GM19023 (cell line): Measurements from ENCODE around the gene DDX23.

ENCODE experiments used
- ATAC-seq: cut with Tn5 transposase; IDR thresholded peaks from one replicate; pipeline ENCODE4 v1.9.1; 2021; ENCODE audit warnings: mild to moderate bottlenecking, moderate library complexity; ENCODE audit not compliant: unreplicated experiment

The DDX23 gene

DNA sequence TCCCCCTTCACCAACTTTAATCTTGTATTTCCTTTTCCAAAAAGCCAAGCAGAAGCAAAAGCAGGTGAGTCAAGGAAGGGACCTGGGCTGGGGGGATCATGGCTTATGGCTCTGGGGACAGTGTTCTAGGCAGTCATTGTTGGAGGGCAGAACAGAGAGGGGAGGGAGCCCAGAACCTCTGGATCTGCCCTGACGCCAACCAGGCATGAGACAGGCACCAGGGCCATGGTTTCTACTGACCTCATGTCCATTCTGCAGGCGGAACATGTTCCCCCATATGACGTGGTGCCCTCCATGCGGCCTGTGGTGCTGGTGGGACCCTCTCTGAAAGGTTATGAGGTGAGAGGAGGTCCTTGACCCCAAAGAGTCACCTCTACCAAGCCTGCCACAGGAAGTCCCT is 27.1 kb downstream of the DDX23 start:
- ATAC-seq: no peak

DNA sequence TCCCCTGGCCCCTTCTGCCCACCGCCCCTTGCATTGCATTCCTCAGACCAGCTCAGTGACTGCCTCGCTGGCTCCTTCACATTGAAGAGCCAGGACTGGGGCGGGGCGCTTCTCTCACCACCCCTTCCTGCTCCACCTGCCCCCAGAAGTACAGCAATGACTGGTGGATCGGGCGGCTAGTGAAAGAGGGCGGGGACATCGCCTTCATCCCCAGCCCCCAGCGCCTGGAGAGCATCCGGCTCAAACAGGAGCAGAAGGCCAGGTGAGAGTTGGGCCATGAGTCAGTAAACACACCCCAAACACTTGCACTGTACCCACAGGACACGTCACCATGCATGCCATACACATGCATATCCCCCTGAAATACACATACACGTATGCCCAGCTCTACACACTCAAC is 27.9 kb downstream of the DDX23 start:
- no peak for ATAC-seq

DNA sequence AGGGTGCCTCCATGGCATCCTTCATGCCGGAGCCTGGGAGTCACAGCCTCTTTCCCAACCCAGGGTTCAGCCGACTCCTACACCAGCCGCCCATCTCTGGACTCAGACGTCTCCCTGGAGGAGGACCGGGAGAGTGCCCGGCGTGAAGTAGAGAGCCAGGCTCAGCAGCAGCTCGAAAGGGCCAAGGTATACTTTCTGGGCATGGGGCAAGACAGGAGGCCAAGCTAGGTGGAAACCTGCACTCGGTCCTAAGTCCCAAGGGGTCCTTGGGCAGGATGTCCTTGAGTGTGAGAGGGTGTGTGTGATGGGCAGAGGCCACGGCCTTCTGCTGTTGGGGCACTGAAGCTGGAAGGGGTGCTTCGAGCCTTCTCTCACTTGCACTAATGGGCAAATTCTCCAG is 28.7 kb downstream of the DDX23 start:
- ATAC-seq: no peak

DNA sequence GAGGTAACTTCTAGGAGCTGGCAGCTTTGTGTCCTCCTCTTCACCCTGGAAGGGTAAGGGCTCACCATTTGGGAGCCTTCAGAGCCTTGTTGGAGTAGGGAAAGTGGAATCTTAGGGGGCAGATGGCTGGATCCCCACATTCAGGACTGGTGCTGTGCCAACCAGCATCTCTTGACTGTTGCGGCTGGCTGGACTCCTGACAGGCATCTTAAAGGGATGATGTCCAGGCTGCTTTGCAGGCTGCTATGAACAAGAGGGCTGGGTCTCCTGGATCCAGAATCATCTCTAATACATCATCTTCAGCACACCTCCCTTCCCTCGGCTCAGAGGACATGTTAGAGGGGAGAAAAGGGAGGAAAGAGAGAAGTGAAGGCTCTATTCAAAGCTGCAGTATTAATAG is 29.3 kb downstream of the DDX23 start:
- no peak for ATAC-seq

DNA sequence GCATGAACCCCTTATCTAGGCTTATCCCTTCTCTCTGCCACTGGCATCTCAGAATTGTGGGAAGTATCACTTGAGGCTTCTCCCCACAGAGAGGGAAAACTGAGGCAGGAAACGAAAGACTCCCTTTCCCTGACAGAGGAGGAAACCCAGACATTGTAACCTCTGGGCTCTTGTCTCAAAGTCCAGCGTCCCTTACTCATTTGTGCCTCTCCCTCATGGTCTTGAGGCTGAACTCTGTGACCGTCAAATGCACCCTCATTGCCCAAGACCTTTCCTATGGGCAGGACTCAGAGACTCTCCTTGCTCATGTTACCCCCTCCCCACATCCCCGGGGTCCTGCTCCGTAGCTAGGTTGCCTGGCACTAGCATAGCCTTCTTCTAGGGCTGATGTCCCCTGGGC is 29.8 kb downstream of the DDX23 start:
- ATAC-seq: no peak

DNA sequence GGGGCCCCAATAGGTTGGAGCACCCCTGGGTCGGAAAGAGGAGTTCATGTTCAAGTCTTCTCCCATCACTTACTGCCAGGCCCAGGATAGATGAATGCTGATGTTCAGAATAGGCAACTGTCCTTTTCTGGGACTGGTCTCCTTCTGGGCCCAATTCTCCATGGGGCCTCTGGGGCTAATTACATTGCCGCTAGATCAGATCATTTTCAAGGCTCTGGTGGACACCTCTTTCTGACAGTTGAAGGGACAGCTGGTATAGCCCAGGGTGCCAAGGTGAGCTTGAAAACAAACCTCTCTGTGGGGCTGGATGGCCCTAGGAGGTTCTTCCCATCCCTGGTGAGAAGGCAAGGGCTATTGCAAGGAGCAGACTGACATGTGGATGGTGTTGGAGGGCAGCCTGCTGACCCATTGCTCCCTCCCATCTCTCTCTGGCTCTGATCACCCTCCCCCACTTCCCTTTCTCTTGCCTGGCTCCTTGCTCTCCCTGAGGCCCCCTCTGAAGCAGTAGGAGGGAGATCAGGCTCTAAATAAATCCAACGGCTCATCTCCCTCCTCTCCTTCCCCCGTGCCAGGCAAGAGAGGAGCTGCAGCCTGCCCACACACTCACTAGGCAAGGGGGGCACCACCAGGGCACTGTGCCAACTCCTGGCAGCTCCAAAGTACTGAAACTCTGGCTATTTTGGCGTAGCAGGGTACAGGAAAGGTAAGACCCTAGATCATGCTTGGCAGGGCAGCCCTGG is 31.8 kb downstream of the DDX23 start:
- no peak for ATAC-seq

DNA sequence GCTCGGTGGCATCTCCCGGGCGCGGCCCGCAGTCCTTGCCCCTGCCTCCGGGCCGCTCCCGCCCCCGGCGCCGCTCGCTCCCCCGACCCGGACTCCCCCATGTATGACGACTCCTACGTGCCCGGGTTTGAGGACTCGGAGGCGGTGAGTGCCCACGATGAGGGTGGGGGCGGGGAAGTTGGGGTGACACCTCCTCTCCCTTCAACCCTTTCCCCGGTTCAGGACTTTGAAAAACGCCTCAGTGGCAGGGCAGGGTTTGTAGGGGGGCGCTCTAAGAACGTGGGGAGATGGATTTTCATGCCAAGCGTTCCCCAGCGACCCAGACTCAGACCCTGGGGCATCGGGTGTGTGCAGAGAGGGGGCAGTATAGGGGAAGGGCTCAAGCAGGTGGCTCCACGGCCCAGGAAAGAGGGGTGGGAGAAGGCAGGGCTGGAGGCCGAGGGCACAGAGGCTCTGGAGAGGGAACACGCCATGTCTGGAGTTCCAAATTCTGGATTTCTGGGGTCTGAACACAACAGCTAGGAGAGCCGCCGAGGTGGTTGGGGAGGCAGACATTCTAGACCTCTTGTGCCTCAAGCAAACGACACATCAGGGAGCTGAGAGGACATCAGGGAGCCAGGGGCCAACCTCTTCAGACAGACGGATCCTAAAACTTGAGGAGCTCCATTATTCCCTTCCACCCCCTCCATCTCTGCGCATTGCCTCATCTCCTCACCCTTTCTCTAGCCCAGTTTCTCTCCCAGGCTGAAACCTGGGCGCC is 33.0 kb downstream of the DDX23 start:
- ATAC-seq: no peak

DNA sequence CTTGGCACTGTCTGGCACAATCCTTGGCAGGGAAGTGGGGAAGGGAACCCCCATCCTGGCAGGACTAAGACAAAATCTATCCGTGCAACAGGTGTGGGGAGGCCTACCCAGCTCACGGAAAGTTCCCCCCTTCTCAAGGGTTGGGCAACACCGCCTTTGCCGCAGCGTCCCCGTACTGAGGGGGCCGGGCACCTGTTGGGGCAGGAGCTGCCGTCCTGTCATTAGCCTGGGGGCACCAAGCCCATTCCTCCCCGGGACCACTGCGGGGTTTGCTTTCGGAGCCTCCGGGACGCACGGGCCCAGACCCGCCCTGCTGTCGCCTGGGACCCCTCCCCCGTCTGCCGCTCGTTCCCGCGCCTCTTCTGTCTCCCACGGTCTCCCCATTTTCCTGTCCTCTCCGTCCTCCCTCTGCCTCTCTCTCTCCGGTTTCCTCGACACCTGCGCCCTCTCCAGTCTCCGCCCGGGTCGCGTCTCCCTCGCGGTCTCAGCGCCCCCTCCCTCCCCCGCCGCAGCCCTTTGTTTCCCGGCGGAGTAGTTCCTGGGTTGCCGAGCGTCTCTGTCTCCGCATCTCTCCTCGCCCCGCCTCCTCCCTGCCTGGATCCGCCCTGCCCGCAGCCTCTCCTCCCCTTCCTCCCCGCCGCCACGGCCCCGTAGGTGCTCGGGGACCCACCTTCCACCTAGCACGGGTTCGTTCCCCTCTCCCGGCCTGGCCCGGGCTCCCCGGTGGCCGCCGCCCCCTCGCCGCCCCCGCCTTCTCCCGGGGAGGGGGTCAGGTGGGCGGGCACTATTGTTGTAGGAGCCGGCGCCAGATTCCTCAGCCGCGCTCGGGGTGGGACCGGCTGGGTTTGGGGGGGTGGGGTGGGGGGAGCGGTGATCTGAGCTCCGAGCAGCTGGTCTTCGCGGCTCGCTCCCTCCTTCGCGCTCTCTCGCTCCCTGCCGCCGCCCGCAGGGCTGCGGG is 33.8 kb downstream of the DDX23 start, which contains the start of gene CACNB3:
CACNB3 (plus strand) TSS at position 624 of the 958 bp plus-strand sequence. CDS start 434 bp downstream, outside the sequence.
- ATAC-seq: peak; percentile 34

DNA sequence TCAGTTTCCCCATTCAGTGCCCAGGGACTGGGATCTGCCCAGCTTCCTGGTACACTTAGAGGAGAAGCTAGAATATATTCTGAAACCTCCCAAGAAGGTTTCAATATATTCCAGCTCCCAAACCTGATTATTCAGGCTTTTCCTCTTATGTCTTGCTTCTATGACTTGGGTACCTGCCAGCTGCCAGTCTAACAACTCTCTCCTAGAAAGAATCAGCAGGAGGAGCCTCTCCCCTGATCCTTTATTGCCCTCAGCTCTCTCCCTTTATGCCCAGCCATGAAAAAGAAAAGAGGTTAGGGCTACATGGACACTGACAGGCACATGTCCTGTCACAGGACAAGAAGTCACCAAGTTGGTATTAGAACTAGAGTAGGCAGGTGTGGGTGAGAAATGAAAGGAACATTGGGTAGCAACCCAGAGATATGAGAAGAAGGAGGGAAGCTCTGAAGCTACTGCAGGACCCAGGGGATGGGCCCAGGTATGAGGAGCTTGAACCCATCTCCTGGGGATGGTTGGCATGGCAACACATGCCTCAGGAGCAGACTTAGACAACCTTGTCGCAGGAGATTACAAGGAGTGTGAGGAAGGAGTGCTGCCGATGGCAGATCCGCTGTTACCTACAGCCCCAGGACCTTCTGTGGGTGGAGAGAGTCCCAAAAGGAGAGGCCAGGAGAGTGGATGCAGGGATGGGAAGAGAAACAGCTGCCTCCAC is 35.7 kb downstream of the DDX23 start:
- ATAC-seq: no peak

DNA sequence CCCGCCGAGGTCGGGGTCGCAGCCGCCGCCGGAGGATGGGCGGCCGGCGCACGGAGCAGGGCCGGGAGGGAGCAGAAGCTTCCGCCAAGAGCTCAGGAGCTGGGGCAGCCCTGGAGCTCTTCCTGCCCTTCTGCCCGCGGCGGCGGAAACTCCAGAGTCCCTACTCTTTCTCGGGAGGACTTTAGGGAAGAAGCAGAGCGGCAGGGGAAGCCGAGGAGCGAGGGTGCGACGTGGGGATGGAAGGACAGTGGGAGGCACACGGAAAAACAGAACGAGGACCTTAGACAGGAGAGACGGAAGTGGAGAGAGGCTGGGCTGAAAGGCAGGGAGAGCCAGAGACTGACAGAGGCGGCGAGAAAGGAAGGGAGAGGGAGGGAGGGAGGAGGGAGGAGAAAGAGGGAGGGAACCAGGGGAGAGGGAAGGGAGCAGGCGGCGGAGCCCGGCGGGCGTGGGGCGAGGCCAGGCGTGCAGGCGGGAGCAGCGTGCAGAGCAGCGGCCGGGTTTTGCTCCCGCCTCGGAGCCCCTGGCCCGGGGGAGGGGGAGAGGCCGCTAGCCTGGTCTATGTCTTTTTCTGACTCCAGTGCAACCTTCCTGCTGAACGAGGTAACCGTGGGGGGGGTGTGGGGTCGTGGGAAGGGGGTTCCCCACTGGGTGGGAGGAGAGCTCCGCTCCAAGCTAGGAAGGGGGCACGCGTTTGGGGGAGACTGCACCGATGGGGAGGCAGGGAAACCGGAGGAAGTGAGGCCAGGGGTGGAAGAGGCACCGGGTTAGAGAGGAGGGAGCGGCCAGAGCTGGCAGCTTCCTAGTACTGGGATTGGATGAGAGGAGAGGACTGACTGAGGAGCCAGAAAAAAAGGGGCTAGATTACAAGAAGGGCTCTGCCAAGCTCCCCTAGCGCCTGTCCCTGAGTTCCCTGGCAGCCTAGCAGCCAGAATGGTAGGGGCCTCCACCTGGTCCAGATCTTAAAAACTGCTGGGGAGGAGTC is 36.5 kb downstream of the DDX23 start:
- peak; percentile 36 for ATAC-seq

DNA sequence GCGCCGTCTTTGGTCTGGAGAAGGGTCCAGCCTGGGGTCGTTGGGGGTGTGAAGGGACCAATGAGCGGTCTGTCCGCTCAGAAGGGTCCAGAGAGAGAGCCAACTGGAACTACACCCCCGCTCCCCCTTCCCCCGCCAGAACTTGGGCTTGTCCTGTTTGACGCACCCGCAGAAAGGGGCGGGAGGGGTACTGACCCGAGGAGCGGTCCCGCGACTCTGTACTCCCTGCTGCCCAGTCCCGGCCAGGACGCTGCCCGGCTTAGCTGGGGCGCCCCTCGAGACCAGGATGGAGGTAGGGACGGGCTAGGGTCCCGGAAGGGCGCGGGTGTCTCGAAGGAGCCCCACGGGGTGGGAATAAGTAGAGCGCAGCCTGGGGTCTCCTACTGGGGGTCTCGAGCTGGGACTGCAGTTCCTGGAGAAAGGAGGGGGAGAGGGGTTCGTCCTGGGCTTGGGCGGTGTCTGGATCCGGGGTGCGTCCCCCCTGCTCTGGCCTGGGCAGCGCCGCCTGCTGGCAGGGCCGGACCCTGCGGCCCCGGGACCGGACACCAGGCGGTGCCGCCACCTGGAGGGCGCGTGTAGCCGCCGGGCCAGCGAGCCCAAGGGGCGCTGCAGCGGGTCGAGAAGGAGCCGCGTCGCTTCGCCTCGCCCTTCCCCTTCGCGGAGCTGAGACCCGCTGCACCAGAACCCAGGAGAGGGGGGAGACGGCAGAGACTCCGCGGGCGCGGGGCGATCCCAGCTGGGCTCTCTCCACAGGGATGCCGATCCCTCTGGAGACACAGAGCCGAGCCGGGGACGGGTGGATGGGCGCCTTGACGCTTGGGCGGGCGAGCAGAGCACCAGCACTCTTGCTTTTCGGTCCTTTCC is 37.5 kb downstream of the DDX23 start:
- ATAC-seq: peak; percentile 72

DNA sequence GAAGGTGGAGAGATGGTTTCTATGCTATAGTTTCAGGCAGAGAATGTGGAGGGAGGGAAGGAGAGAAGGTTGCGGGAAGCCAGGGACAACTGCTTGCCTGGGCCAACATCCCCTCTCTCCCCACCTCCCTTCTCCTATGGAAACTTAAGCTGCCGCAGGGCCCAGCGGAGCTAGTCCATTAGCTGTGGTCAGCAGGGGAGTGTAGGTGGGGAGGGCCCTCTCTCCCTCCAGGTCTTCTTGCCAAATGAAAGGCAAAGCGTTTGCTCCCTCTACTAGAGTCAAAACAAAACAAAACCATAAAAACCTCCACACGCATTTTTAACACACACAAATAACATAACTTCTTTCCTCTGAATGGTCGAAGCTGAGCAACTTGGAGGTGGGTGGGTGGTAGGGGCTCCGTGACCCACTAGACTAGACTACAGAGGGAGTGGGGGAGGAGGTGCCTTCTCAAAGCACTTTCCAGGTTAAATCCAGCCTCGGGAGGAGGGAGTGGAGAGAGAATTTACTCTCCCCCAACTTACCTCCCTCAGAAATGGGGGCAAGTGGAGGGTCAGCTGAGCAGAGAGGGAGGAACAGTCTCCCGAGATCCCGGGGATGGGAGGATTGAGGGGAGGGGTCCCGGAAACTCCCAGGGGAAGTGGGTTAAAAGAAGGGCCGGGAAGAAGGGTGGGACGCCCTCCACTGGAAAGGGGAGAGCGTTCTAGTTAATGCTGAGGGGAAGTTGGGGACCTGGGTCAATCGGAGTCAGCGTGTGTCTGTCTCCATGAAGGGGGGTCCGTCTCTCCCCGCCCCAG is 38.3 kb downstream of the DDX23 start:
- no peak for ATAC-seq

DNA sequence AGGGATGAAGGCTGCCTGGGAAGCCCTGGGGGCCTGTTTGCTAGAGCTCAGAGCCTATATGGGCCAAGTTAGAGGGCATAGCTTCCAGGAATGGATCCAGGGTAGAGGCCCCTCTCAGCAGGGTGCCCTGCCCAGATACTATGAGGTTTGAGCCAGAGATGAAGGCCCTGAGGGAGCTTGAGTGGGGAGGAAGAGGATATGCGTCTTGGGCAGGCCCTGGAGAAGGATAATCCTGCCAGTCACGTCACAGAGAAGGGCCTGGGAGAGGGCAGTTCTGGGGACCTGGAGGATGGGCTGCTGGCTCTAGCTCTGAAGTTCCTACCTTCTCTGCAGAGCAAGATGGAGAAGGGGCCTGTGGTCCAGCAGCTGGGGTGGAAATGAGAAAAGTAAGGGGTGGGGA is 39.6 kb downstream of the DDX23 start:
- no peak for ATAC-seq

DNA sequence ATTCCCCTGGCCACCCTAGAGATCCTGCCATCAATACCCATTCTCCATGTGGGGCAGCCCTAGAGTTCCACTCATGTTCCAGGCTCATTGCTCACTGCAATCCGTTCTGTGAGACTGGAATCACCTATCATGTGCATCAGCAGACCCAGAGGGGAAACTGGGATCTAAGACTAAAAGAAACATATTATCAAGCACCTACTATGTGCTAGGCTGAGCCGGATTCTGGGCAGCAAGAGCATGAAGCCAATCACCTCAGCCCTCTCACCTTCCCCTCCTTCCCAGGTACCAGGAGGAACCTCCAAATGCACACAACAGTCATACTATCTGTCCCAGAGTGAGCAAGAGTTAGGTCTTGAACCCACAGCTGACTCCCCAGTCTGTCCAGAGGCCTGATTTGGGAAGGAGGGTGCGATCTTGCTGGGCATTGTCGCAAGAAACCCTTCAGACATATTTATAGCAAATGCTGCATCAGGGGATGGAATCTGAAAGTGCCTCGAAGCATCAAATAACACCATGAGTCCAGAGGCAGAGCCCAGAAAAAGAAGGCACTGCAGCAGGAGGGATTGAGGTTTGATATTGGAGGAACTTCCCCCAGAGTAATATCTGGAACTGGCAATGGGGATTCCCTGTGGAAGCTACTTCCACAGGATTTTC is 40.4 kb downstream of the DDX23 start:
- ATAC-seq: no peak

DNA sequence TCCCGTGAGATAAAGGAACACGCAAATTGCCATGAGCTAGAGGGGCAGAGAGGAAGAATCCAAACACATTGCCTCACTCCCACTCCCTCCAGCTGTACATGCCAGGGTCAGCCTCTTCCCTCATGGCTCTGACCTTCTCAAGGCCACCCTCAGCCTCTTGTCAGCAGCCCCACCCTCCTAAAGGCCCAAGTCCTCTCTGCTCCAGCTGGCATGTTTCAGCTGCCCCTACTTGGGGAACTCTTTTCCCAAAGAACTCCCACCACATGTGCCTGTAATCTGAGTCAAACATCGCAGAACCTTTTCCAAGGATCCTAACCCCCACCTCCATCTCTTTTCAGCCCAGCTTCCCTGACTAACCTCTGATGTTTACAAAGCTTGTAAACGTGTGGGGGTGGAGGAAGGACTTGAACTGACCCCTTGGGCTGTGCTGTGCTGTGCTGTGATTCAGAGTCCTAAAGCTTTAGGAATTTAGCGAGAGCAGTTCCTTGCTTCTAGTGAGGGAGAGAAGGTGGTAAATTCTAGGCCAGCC is 41.0 kb downstream of the DDX23 start:
- no peak for ATAC-seq

DNA sequence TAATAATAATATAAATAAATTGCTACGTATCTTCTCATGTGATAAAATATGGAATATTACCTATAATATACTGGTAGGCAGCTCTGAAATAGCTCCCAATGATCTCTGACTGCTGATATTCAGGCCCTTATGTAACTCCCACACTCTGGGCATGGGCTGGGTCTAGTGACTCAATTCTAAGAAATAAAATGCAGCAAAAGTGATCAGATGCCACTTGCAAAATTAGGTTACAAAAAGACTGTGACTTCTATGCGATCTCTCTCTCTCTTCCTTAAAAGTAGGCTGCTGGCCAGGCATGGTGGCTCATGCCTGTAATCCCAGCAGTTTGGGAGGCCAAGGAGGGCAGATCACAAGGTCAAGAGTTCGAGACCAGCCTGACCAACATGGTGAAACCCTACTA is 44.0 kb downstream of the DDX23 start:
- ATAC-seq: no peak

DNA sequence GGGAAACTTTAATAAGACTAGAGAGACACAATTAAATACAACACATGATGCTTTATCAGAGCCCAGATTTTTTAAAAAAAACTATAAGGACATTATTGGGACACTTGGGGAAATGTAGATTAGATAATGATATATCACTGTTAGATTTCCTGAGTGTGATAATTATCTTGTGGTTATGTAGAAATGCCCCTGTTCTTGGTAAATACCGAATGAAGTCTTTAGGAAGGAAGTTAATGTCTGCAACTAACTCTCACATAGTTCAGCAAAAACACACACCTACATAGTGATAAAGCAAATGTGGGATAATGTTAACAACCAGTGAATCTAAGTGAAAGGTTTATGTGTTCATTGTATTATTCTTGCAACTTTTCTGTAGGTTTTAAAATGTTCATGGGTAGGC is 48.3 kb downstream of the DDX23 start:
- no peak for ATAC-seq
